OCI-LY7 (cell line): ENCODE measurements around the gene CFTR. TPM values are rescaled to one million over a fixed set of nuclear protein-coding genes. Genes with fewer than 3 reads are reported as not detected.

Source experiments
- BruUV-seq: library from RNA; stranded (reverse); fragments of 400-500 nt; replicated peaks from 2 replicates; lab custom pipeline; 2021; lab: Mats Ljungman, UMichigan
- CTCF ChIA-PET: fragments of 300-600 bp; sonication (Branson Sonifier 250); formaldehyde crosslinking; loops from one replicate; lab custom pipeline; 2022; ENCODE audit warnings: antibody characterized with exemption; ENCODE audit not compliant: unreplicated experiment; lab: Charles Lee
- POLR2A ChIA-PET: fragments of 300-600 bp; sonication (Branson Sonifier 250); formaldehyde crosslinking; loops from one replicate; lab custom pipeline; 2022; ENCODE audit warnings: antibody characterized with exemption; lab: Charles Lee
- DNase-seq: peaks from one replicate; pipeline ENCODE4 v3.0.0-alpha.2; 2015; ENCODE audit warnings: low spot score
- H2AFZ ChIP-seq: fragments of 200-600 bp; sonication (generic), shearing (Covaris generic); 2 replicates; pipeline ENCODE4 v1.6.1; 2014; ENCODE audit warnings: mild to moderate bottlenecking, antibody characterized with exemption, low read length, moderate library complexity
- H3K27ac ChIP-seq: fragments of 200-600 bp; sonication (generic); 2 replicates; pipeline ENCODE4 v1.5.1; 2014; ENCODE audit warnings: mixed run types, low read depth, mild to moderate bottlenecking, moderate library complexity, low read length, inconsistent platforms; ENCODE audit not compliant: poor library complexity, severe bottlenecking
- H3K36me3 ChIP-seq: fragments of 200-600 bp; sonication (generic); 2 replicates; pipeline ENCODE4 v1.6.1; 2014; ENCODE audit warnings: mild to moderate bottlenecking, antibody characterized with exemption, low read length, moderate library complexity, mixed read lengths; ENCODE audit not compliant: insufficient read depth
- H3K4me1 ChIP-seq: fragments of 200-600 bp; sonication (generic); 2 replicates; pipeline ENCODE4 v1.5.1; 2014; ENCODE audit warnings: mild to moderate bottlenecking, low read length; ENCODE audit not compliant: insufficient read depth, poor library complexity, severe bottlenecking
- H3K4me2 ChIP-seq: fragments of 200-600 bp; sonication (generic); 2 replicates; pipeline ENCODE4 v1.6.1; 2014; ENCODE audit warnings: mild to moderate bottlenecking, low read length
- H3K4me3 ChIP-seq: fragments of 200-600 bp; sonication (generic); 2 replicates; pipeline ENCODE4 v1.5.1; 2014; ENCODE audit warnings: mild to moderate bottlenecking, low read depth, low read length; ENCODE audit not compliant: poor library complexity, severe bottlenecking
- H3K79me2 ChIP-seq: fragments of 200-600 bp; sonication (generic); 2 replicates; pipeline ENCODE4 v1.6.1; 2016; ENCODE audit warnings: low read depth, mild to moderate bottlenecking, low read length, moderate library complexity, mixed read lengths; ENCODE audit not compliant: insufficient read depth
- H3K9me2 ChIP-seq: fragments of 200-600 bp; sonication (generic); 2 replicates; pipeline ENCODE4 v1.6.1; 2016; ENCODE audit warnings: mild to moderate bottlenecking, low read length, mixed read lengths; ENCODE audit not compliant: insufficient read depth
- H3K9me3 ChIP-seq: fragments of 200-600 bp; sonication (generic); 2 replicates; pipeline ENCODE4 v1.6.1; 2014; ENCODE audit warnings: mild to moderate bottlenecking, mixed run types, low read length, mixed read lengths
- H4K20me1 ChIP-seq: fragments of 200-600 bp; sonication (generic); 2 replicates; pipeline ENCODE4 v1.6.1; 2014; ENCODE audit warnings: mild to moderate bottlenecking, antibody characterized with exemption, low read length, moderate library complexity, mixed read lengths; ENCODE audit not compliant: insufficient read depth
- EZH2phosphoT487 ChIP-seq: fragments of 200-600 bp; sonication (generic); IDR thresholded peaks from 2 replicates; pipeline ENCODE4 v1.6.1; 2018; ENCODE audit warnings: low read depth, borderline replicate concordance, mild to moderate bottlenecking, mixed run types, antibody characterized with exemption, low read length, moderate library complexity, mixed read lengths
- intact Hi-C: fragments of 100-400 bp; cut with micrococcal nuclease; formaldehyde crosslinking; loops from one replicate; pipeline ENCODE4 v1.10.0; 2022; ENCODE audit not compliant: unreplicated experiment
- total RNA-seq, 2 experiments: library from RNA; depleted of rRNA in 1 of 2; stranded (reverse); fragments of >200 nt in 1 of 2; shearing (Covaris generic) in 1 of 2; gene quantifications; 2 replicates each; pipeline ENCODE4 v1.2.3, GENCODE V29; 2014 to 2022
- TF ChIP-seq, protein P1 (sequence below): fragments of 200-600 bp; sonication (generic); conservative IDR thresholded peaks from 2 replicates; pipeline ENCODE4 v1.5.1; 2014; ENCODE audit warnings: mild to moderate bottlenecking, antibody characterized with exemption, low read length, moderate library complexity, mixed read lengths

Gene CFTR
- total RNA-seq, 2 experiments from 2014 or later, result not detected

DNA sequence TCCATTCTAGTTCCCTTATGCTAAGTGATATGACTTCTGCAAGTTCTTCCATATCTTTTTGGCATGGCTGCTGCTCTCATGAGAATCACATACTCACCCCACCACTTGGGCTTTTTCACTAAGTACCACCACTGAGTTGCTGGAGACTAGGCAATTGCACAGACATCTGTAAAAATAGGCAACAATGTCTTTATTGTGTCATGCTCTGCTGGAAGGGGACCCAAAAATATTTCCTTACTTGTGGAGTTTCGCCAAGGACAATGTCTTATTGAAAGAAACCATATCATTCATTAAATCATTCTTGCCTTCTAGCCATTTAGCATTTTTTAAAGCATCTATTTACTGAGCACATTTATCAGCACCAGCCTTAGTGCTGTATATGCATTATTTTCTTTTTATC, 35.2 kb upstream of the CFTR start:
- no peaks in the 10 kb centered on the region for H3K36me3 ChIP-seq
- H4K20me1 ChIP-seq, result no peaks in the 10 kb centered on the region
- POLR2A ChIA-PET, result interaction anchor here (0.7 kb wide), 1 partner anchor 922 kb away, joined by 3 read pairs; no protein-coding TSS in a partner anchor
- no peaks in the 10 kb centered on the region for H3K79me2 ChIP-seq
- no peaks in the 10 kb centered on the region for H3K9me2 ChIP-seq
- DNase-seq, result no peak
- H2AFZ ChIP-seq, result no peak overlapping the region
- intact Hi-C loops, result no loop called here
- no peaks in the 10 kb centered on the region for H3K9me3 ChIP-seq
- no peak for TF ChIP-seq EZH2phosphoT487
- TF ChIP-seq, protein P1, sequence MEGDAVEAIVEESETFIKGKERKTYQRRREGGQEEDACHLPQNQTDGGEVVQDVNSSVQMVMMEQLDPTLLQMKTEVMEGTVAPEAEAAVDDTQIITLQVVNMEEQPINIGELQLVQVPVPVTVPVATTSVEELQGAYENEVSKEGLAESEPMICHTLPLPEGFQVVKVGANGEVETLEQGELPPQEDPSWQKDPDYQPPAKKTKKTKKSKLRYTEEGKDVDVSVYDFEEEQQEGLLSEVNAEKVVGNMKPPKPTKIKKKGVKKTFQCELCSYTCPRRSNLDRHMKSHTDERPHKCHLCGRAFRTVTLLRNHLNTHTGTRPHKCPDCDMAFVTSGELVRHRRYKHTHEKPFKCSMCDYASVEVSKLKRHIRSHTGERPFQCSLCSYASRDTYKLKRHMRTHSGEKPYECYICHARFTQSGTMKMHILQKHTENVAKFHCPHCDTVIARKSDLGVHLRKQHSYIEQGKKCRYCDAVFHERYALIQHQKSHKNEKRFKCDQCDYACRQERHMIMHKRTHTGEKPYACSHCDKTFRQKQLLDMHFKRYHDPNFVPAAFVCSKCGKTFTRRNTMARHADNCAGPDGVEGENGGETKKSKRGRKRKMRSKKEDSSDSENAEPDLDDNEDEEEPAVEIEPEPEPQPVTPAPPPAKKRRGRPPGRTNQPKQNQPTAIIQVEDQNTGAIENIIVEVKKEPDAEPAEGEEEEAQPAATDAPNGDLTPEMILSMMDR, result no peak
- H3K4me2 ChIP-seq, result no peak overlapping the region
- BruUV-seq, result no TSS peak
- no peak overlapping the region for H3K27ac ChIP-seq
- H3K4me3 ChIP-seq, result no peak overlapping the region
- CTCF ChIA-PET, result no interaction called here
- H3K4me1 ChIP-seq, result no peaks in the 10 kb centered on the region

DNA sequence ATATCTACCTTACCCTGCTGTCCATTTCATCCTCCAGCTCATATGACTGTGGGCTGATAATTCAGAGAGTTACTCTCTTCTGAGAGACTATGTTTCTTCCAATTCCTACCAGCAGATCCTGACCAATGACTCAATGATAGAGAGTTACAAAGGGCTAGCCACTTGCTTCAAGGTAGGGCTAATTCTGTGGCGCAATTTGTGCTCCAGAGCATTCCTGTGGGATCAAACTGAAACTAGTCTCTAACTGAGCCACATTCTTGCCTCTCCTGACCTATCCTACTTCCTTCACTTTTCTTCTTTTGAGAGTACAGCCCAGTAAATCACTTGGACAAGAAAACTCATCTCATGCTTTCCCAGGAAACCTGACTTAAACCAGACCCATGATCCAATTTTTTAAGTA, 34.6 kb upstream of the CFTR start:
- no peak for TF ChIP-seq EZH2phosphoT487
- TF ChIP-seq, protein P1, result no peak
- CTCF ChIA-PET, result no interaction called here
- H3K4me3 ChIP-seq, result no peak overlapping the region
- no peaks in the 10 kb centered on the region for H3K79me2 ChIP-seq
- POLR2A ChIA-PET, result interaction anchor here (0.7 kb wide), 1 partner anchor 922 kb away, joined by 3 read pairs; no protein-coding TSS in a partner anchor
- no peak for DNase-seq
- intact Hi-C loops, result no loop called here
- H2AFZ ChIP-seq, result no peak overlapping the region
- no peak overlapping the region for H3K27ac ChIP-seq
- no peak overlapping the region for H3K4me2 ChIP-seq
- no TSS peak for BruUV-seq
- H4K20me1 ChIP-seq, result no peaks in the 10 kb centered on the region
- H3K36me3 ChIP-seq, result no peaks in the 10 kb centered on the region
- H3K4me1 ChIP-seq, result no peaks in the 10 kb centered on the region
- no peaks in the 10 kb centered on the region for H3K9me2 ChIP-seq
- H3K9me3 ChIP-seq, result no peaks in the 10 kb centered on the region

DNA sequence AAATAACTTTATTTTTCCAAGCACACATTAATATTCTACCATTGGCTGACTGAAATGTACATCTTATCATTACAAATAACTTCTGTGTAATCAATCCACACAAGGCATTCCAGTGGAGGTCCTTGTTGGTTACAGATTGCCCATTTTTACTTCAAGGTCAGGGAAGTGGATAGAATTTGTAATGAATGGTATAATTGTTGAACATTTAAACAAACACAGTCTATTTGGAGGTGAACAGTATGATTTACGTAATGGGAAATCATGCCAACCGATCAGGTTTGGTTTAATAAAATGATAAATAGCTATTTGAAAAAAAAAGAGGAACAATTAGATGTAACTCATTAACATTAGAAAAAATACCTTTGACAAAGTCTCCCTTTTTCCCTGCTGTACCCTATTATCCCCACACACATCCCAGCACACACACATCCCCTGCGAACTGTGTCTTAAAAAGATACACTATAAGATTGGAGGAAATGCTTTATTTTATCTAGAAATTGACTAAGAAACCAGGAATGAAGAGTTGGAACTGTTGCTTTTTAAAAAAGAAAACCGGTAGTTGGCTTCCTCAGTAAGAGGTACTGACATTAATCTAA, 33.5 kb upstream of the CFTR start:
- no peak for TF ChIP-seq EZH2phosphoT487
- TF ChIP-seq, protein P1, result no peak
- POLR2A ChIA-PET, result no interaction called here
- Histone ChIP-seq H3K4me1 (no peaks in the 10 kb centered on the region), H2AFZ (no peak overlapping the region), H4K20me1 (no peaks in the 10 kb centered on the region), H3K36me3 (no peaks in the 10 kb centered on the region), H3K79me2 (no peaks in the 10 kb centered on the region), H3K9me3 (no peaks in the 10 kb centered on the region), H3K9me2 (no peaks in the 10 kb centered on the region), H3K4me3 (no peak overlapping the region), H3K4me2 (no peak overlapping the region), H3K27ac (no peak overlapping the region)
- DNase-seq, result no peak
- no TSS peak for BruUV-seq
- intact Hi-C loops, result no loop called here
- CTCF ChIA-PET, result no interaction called here
